ENCODE measurements around the gene LOXL3. TPM values are rescaled to one million over a fixed set of nuclear protein-coding genes. Genes with fewer than 3 reads are reported as not detected.

LOXL3 gene
- total RNA-seq, 1 donor from 2014 or later = 8.1 TPM

DNA sequence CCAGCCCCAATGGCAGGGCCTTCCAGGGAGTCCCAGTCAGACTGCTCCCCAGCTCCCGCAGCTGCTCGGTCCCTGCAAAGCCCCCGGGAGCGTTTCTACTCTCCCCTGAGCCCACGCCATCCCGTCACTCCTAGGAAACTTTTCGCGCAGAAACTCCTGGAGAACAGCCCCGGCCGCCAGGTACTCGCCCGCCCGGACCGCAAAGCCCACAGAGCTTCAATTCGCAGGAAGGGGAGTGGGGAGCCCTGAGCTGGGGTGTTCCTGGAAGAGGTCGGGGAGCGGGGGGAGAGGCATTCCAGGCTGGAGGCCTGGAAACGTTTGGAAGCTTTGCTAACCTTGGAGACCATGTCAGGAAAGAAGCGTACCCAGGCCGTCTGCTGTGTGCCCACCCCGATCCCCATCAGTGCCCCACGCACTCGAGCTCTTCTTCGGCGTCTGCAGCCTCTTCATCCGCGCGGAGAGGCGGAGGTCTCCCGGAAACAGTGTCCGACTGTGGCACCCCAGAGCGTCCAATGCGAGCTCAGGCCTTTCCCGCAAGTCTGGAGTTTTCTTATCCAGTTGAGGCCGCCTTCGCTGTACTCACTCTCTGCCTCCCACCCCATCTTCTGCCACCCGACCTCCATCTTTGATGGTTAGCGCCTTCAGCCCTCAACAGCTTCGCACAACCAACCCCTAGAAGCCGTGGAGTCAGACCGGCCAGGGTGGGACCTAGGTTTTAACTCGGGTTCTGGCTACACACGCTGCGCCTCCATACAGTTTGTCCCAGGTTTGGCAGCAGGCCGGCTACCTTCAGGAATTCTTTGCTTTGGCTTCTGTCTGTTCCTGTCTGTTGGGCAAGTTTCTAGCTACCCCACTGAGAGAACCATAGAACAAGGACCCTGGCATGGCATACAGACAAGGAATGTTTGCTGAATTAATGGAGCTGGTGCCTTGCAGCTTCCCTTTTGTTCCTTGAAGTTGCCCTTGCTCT is 50.0 kb downstream of the LOXL3 start:
- TF ChIP-seq, protein P1, sequence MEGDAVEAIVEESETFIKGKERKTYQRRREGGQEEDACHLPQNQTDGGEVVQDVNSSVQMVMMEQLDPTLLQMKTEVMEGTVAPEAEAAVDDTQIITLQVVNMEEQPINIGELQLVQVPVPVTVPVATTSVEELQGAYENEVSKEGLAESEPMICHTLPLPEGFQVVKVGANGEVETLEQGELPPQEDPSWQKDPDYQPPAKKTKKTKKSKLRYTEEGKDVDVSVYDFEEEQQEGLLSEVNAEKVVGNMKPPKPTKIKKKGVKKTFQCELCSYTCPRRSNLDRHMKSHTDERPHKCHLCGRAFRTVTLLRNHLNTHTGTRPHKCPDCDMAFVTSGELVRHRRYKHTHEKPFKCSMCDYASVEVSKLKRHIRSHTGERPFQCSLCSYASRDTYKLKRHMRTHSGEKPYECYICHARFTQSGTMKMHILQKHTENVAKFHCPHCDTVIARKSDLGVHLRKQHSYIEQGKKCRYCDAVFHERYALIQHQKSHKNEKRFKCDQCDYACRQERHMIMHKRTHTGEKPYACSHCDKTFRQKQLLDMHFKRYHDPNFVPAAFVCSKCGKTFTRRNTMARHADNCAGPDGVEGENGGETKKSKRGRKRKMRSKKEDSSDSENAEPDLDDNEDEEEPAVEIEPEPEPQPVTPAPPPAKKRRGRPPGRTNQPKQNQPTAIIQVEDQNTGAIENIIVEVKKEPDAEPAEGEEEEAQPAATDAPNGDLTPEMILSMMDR (IDR thresholded peaks at IDR 0.05) = no peak
- peaks cover 50% of the 10 kb centered on the region for H3K4me1 ChIP-seq

DNA sequence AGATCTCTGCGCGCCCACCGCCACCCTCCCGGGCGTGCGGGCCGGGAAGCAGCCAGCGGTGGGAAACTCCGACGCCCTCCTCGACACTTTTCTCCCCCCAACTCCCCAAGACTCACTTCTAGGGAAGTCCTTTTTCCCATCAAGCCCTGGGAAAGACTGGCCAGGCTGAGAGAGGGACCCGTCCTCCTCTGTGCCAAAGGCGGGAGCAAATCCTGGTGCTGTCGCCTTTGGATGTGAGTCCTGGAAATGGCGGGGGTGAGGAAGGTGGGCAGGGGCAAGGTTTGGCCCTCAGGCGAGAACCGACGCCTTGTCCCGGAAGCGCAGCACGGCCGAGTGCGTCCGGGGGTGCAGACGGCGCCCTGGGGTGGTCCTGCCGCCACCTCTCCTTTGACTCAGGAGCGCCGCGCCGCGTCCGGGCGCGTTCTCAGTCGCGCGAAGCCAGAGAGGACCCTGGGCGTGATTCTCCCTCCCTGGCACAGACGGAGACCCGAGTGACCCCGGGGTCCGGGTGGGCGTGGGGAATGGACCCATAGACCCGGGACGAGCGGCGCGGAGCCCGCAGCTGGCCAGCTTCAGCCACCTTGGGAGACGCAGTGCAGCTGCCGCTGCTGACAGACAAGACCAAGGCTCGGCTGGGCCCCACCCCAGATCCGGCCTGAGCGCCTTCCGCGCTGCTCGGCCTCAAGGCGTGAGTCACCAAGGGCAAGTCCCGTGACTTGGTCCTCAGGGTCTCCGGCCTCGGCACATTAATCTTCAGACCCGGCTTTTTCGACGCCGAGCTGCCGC is 50.8 kb downstream of the LOXL3 start:
- peaks cover 14% of the 10 kb centered on the region for H3K36me3 ChIP-seq
- DNase-seq (peak; percentile 92), ATAC-seq (peak; percentile 69)
- peaks cover 32% of the 10 kb centered on the region for H3K27me3 ChIP-seq
- H3K4me3 ChIP-seq = peak overlapping the region; percentile 68
- H3K27ac ChIP-seq = peak overlapping the region; percentile 89
- intact Hi-C loops (cut with DNase I) = no loop called here
- H3K9me3 ChIP-seq = no peaks in the 10 kb centered on the region
- TF ChIP-seq, protein P1 (IDR thresholded peaks at IDR 0.05) = peak; percentile 33
- H3K4me1 ChIP-seq = peaks cover 55% of the 10 kb centered on the region

More for the DNA sequence above, 50.0 kb downstream of the LOXL3 start:
- H3K27me3 ChIP-seq = peaks cover 23% of the 10 kb centered on the region
- intact Hi-C loops (cut with DNase I) = no loop called here
- peaks cover 14% of the 10 kb centered on the region for H3K36me3 ChIP-seq
- ATAC-seq (no peak), DNase-seq (no peak)
- peak overlapping the region; percentile 89 for H3K27ac ChIP-seq
- no peaks in the 10 kb centered on the region for H3K9me3 ChIP-seq
- peak overlapping the region; percentile 68 for H3K4me3 ChIP-seq

DNA sequence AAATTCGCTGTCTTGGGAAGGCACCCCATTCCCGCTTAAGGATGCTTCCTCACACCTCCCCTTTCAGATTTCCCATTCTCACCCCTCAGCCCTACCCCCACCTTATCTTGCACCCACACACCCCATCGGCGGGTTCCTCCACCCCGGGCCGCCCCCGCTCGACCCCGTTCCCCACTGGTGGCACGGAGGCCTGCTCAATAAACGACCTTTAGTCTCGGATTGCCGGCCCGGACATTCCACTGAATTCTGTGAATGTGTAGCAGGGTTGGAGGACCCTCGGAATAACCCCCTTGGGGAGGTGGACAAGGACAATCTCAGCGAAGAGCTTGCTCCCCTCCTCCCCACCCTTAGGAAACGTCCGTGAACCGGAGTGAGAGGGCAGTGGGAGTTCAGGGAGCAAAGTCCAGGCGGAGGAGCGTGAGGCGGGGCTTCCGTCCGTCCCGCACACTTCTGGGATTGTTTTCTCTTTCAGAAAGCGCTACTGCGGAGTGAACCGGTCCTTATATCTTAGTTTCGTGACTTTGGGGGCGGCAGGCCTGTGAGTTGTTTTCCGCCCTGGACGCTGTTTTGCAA is 51.5 kb downstream of the LOXL3 start:
- intact Hi-C loops (cut with DNase I) = no loop called here
- Histone ChIP-seq H3K36me3 (peaks cover 14% of the 10 kb centered on the region), H3K4me3 (peak overlapping the region; percentile 68), H3K27ac (peak overlapping the region; percentile 89), H3K27me3 (peaks cover 38% of the 10 kb centered on the region), H3K4me1 (peaks cover 58% of the 10 kb centered on the region), H3K9me3 (no peaks in the 10 kb centered on the region)
- TF ChIP-seq, protein P1 (IDR thresholded peaks at IDR 0.05) = no peak
- ATAC-seq (no peak), DNase-seq (no peak)

DNA sequence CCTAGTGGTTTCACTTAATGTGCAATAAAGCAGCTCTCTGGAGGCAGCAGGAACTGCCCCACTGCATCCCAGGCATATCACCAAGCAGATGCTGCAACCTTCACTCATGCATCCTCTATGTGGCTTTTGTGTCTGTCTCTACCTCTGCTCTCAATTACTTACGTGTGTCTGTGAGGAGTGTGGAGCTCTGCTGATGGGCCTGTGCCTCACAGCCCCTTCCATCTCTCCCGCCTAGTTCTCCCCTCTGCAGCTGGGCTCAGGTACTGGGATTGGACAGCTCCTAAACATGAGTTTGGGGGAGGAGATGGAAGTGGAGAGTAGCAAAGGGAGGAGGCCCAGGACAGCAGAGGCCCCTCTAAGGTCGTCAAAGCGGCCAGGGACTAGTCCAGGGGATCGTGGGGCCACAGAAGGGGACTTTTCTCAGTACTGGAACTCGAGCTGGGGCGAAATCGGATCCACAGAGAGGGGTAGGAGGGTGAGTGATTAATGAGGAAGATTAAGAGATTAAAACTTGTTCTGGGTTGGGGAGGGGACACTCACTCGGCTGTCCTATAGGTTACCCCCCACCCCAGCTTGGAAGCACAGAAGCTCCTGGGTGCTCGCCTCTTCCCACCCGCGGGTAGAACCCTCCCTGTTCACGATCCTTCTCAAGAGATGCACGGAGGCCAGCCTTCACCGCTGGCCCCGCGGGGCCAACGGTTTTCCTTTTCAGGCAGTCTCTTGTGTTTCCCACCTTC is 52.2 kb downstream of the LOXL3 start:
- H3K27ac ChIP-seq = no peak overlapping the region
- H3K4me3 ChIP-seq = no peak overlapping the region
- H3K36me3 ChIP-seq = peaks cover 14% of the 10 kb centered on the region
- H3K4me1 ChIP-seq = peaks cover 54% of the 10 kb centered on the region
- intact Hi-C loops (cut with DNase I) = no loop called here
- DNase-seq (no peak), ATAC-seq (no peak)
- no peaks in the 10 kb centered on the region for H3K9me3 ChIP-seq
- H3K27me3 ChIP-seq = peaks cover 41% of the 10 kb centered on the region
- TF ChIP-seq, protein P1 (IDR thresholded peaks at IDR 0.05) = no peak

DNA sequence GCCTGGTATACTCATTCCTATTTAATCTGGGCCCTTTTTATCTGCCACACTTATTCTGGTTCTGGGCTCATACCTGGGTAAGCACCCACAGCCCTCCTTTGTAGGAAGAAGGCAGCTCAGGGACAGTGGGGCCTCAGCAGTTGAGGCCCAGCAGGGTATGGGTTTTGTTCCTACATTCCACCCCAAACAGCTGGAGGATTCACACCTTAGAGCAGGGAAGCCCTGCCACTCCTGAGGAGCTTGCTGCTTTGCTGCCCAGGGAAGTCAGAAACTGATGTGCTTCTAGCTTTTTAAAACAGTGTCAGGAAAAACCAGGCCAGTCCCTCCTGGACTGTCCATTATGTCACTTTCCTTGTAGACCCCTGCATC is 53.2 kb downstream of the LOXL3 start:
- Histone ChIP-seq H3K27ac (no peak overlapping the region), H3K36me3 (peaks cover 9% of the 10 kb centered on the region), H3K27me3 (peaks cover 41% of the 10 kb centered on the region), H3K9me3 (no peaks in the 10 kb centered on the region), H3K4me1 (peaks cover 45% of the 10 kb centered on the region), H3K4me3 (no peak overlapping the region)
- DNase-seq (no peak), ATAC-seq (no peak)
- TF ChIP-seq, protein P1 (IDR thresholded peaks at IDR 0.05) = no peak
- intact Hi-C loops (cut with DNase I) = no loop called here
